ENCODE measurements around the gene HYDIN. TPM values are rescaled to one million over a fixed set of nuclear protein-coding genes. Genes with fewer than 3 reads are reported as not detected.

The HYDIN gene
- total RNA-seq, 1 donor from 2014 or later: 4.0 TPM

- no peak for DNase-seq
Observed at GRCh38 chr16:70758786-70759185, 471.7 kb downstream of the HYDIN start.

Small RNA genes lying within 50 kb of the gene (small RNA-seq; reads per million reads assigned to genes)
- gene RNU6ATAC25P (ENCODE audit: low replicate concordance): not detected

Other genes starting within 250 kb of the HYDIN start
- 32.6 TPM for gene CMTR2, start 58.7 kb upstream of the HYDIN start, total RNA-seq
- gene CALB2, start 128.0 kb upstream of the HYDIN start, total RNA-seq: 9.3 TPM
- gene TLE7, start 211.3 kb upstream of the HYDIN start, total RNA-seq: not detected
- gene ZNF23, start 231.5 kb upstream of the HYDIN start, total RNA-seq: 7.3 TPM

Data from skin of body (tissue), 3 donors.